ENCODE results near the gene FBXL7. TPM values are rescaled to one million over a fixed set of nuclear protein-coding genes. Genes with fewer than 3 reads are reported as not detected.

Gene FBXL7
- total RNA-seq, 8 experiments from 2014 or later, result 2.9 to 12.8 (median 5.8) TPM

- 71 to 100% (median 90%) methylated on average over 1 to 4 of the region's 4 CpGs; no CpG with 5 or more reads in 3 of the 10 experiments for WGBS, 10 experiments
These were observed 114.7 kb downstream of the FBXL7 start for GRCh38 chr5:15614679-15615078.

DNA sequence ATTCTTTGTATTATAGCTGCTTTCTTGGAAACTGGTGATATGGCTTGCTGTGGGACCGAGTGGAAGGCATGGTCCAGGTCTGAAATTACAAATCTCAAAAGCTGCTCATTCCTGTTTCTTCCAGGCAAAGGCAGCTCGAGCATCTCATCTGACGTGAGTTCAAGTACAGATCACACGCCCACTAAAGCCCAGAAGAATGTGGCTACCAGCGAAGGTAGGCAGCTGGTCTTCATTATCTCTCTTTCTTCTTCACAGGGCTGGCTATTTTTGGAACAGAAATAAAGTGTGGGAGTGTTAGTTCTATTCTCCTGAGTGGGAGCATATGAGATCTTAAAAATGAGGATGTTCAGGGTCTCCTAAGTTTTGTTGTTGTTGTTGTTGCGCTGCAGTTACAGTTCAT, 115.9 kb downstream of the FBXL7 start:
- 45 to 100% (median 82%) methylated on average over 1 to 5 of the region's 6 CpGs; no CpG with 5 or more reads in 1 of the 10 experiments for WGBS, 10 experiments
- no peak for ATAC-seq (replicated peaks in 6 of 8)
- H3K4me3 ChIP-seq, result no peak overlapping the region
- no peak overlapping the region for H3K27ac ChIP-seq
- peaks cover 0 to 2% of the 10 kb centered on the region in 2 donors for H3K4me1 ChIP-seq (replicated peaks in 1 of 2)
- in situ Hi-C loops (cut with MboI; ENCODE audit: low pct_unique_long_range_greater_than_20kb in 2 of 9, low sequenced_read_pairs in 9 of 9, unreplicated experiment in 9 of 9), result no loop called here

More at GRCh38 chr5:15614679-15615078, 114.7 kb downstream of the FBXL7 start:
- Histone ChIP-seq H3K4me1 (replicated peaks in 1 of 2) (peaks cover 0 to 2% of the 10 kb centered on the region in 2 donors), H3K4me3 (no peak overlapping the region), H3K27ac (no peak overlapping the region)
- in situ Hi-C loops (cut with MboI; ENCODE audit: low pct_unique_long_range_greater_than_20kb in 2 of 9, low sequenced_read_pairs in 9 of 9, unreplicated experiment in 9 of 9), result no loop called here
- ATAC-seq (replicated peaks in 6 of 8), result no peak

GRCh38 chr5:15618938-15619337, 119.0 kb downstream of the FBXL7 start:
- no peak overlapping the region for H3K4me3 ChIP-seq
- in situ Hi-C loops (cut with MboI; ENCODE audit: low pct_unique_long_range_greater_than_20kb in 2 of 9, low sequenced_read_pairs in 9 of 9, unreplicated experiment in 9 of 9), result no loop called here
- WGBS, 10 experiments, result 65 to 100% (median 96%) methylated on average over 5 to 10 of the region's 10 CpGs; no CpG with 5 or more reads in 2 of the 10 experiments
- no peak overlapping the region for H3K27ac ChIP-seq
- H3K4me1 ChIP-seq (replicated peaks in 1 of 2), result peaks cover 0 to 2% of the 10 kb centered on the region in 2 donors
- no peak for ATAC-seq (replicated peaks in 6 of 8)

- Histone ChIP-seq H3K27ac (no peak overlapping the region), H3K4me3 (no peak overlapping the region), H3K4me1 (replicated peaks in 1 of 2) (peaks cover 0 to 2% of the 10 kb centered on the region in 2 donors)
- in situ Hi-C loops (cut with MboI; ENCODE audit: low pct_unique_long_range_greater_than_20kb in 2 of 9, low sequenced_read_pairs in 9 of 9, unreplicated experiment in 9 of 9), result no loop called here
- 12 to 100% (median 86%) methylated on average over 2 to 11 of the region's 11 CpGs; no CpG with 5 or more reads in 2 of the 10 experiments for WGBS, 10 experiments
- ATAC-seq (replicated peaks in 6 of 8), result peak in 2 of 8 experiments; percentile 74 to 93
These were observed 120.5 kb downstream of the FBXL7 start for GRCh38 chr5:15620501-15620900.

GRCh38 chr5:15621094-15621493, 121.1 kb downstream of the FBXL7 start:
- Histone ChIP-seq H3K4me1 (replicated peaks in 1 of 2) (peaks cover 0 to 2% of the 10 kb centered on the region in 2 donors), H3K4me3 (no peak overlapping the region), H3K27ac (no peak overlapping the region)
- in situ Hi-C loops (cut with MboI; ENCODE audit: low pct_unique_long_range_greater_than_20kb in 2 of 9, low sequenced_read_pairs in 9 of 9, unreplicated experiment in 9 of 9), result no loop called here
- ATAC-seq (replicated peaks in 6 of 8), result peak in 1 of 8 experiments; percentile 6
- WGBS, 10 experiments, result 0 to 100% (median 69%) methylated on average over 1 of the region's 1 CpG; no CpG with 5 or more reads in 2 of the 10 experiments

DNA sequence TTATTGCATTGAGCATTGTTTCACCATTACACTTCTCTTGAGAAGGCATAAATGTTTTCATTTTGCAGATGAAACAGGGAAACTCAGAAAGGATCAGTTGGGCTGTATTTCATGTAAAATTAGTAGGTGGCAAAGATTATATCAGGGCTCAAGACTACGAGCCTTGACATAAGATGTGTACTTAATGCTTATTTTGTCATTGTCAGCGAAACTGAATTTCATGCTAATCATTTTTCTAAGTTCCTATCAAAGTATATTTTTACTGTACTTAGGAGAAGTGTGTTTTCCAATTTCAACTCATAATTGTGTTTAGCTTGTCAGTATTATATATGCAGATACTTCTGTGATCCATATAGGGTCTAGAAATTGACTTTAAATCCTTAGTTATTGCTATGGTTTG, 123.8 kb downstream of the FBXL7 start:
- ATAC-seq (replicated peaks in 6 of 8), result no peak
- in situ Hi-C loops (cut with MboI; ENCODE audit: low pct_unique_long_range_greater_than_20kb in 2 of 9, low sequenced_read_pairs in 9 of 9, unreplicated experiment in 9 of 9), result no loop called here
- 92 to 100% (median 100%) methylated on average over 1 to 2 of the region's 2 CpGs; no CpG with 5 or more reads in 2 of the 10 experiments for WGBS, 10 experiments

GRCh38 chr5:15627109-15627508, 127.1 kb downstream of the FBXL7 start:
- Histone ChIP-seq H3K4me3 (no peak overlapping the region), H3K27ac (no peak overlapping the region), H3K4me1 (replicated peaks in 1 of 2) (no peaks in the 10 kb centered on the region)
- in situ Hi-C loops (cut with MboI; ENCODE audit: low pct_unique_long_range_greater_than_20kb in 2 of 9, low sequenced_read_pairs in 9 of 9, unreplicated experiment in 9 of 9), result no loop called here
- whole genome bisulfite sequencing, 10 experiments, result 84 to 100% (median 89%) methylated on average over 1 to 2 of the region's 2 CpGs; no CpG with 5 or more reads in 3 of the 10 experiments
- ATAC-seq (replicated peaks in 6 of 8), result no peak

More for the DNA sequence above, 123.8 kb downstream of the FBXL7 start:
- Histone ChIP-seq H3K4me1 (replicated peaks in 1 of 2) (no peaks in the 10 kb centered on the region), H3K4me3 (no peak overlapping the region), H3K27ac (no peak overlapping the region)

GRCh38 chr5:15627647-15628046, 127.7 kb downstream of the FBXL7 start:
- no peaks in the 10 kb centered on the region for H3K4me1 ChIP-seq (replicated peaks in 1 of 2)
- 57 to 100% (median 93%) methylated on average over 1 to 2 of the region's 2 CpGs; no CpG with 5 or more reads in 1 of the 10 experiments for WGBS, 10 experiments
- H3K27ac ChIP-seq, result no peak overlapping the region
- no peak for ATAC-seq (replicated peaks in 6 of 8)
- no peak overlapping the region for H3K4me3 ChIP-seq
- in situ Hi-C loops (cut with MboI; ENCODE audit: low pct_unique_long_range_greater_than_20kb in 2 of 9, low sequenced_read_pairs in 9 of 9, unreplicated experiment in 9 of 9), result no loop called here

DNA sequence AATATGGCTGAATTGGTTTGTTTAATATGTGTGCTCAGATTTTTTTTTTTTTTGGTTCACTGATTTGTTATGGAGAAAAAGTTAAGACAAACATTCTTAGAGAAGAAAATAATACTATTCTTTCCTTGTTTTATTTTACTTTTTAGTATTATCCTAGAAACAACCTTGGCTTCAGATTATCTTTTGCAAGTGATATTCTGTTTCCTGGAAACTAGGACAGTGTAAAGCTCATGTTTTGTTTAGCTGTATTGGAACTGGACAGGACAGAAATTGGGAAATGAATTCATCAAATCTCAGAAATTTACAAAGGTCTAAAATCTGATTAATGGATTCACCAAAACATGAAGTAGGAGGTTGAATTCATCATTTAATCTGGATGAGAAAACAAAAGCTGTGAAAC, 130.5 kb downstream of the FBXL7 start:
- ATAC-seq (replicated peaks in 6 of 8), result no peak
- in situ Hi-C loops (cut with MboI; ENCODE audit: low pct_unique_long_range_greater_than_20kb in 2 of 9, low sequenced_read_pairs in 9 of 9, unreplicated experiment in 9 of 9), result no loop called here
- Histone ChIP-seq H3K4me3 (no peak overlapping the region), H3K27ac (no peak overlapping the region), H3K4me1 (replicated peaks in 1 of 2) (no peaks in the 10 kb centered on the region)

DNA sequence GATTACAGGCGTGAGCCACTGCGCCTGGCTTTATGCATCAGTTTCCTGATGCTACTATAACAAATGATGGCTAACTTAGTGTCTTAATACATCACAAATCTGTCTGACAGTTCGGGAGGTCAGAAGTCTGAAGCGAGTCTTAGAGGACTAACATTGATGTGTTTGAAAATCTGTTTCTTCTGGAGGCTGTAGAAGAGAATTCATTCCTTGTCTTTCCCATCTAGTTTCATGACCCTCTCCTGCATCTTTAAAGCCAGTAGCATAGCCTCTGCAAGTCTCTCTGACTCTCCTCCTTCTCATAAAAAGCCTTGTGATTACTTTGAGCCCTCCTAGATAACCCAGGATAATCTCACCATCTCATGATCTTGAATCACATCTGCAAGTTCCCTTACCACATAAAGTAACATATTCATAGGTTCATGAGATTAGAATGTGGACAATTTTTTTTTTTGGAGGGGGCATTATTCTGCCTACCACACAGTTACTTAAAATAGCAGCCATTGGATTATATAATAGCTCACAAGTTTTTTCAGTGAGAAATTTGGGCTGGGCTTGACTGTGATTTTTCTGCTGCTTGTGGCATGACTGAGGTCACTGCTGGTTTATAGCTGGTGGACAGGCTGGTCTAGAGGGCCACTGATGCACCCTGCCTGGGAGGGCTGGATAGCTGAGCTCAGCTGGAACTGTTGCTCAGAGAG, 134.8 kb downstream of the FBXL7 start:
- Histone ChIP-seq H3K4me3 (no peak overlapping the region), H3K4me1 (replicated peaks in 1 of 2) (no peaks in the 10 kb centered on the region), H3K27ac (no peak overlapping the region)
- in situ Hi-C loops (cut with MboI; ENCODE audit: low pct_unique_long_range_greater_than_20kb in 2 of 9, low sequenced_read_pairs in 9 of 9, unreplicated experiment in 9 of 9), result no loop called here
- ATAC-seq (replicated peaks in 6 of 8), result peak in 5 of 8 experiments; percentile 59 to 83 (median 70)
- 71 to 100% (median 90%) methylated on average over 1 to 4 of the region's 4 CpGs; no CpG with 5 or more reads in 6 of the 10 experiments for WGBS, 10 experiments

- in situ Hi-C loops (cut with MboI; ENCODE audit: low pct_unique_long_range_greater_than_20kb in 2 of 9, low sequenced_read_pairs in 9 of 9, unreplicated experiment in 9 of 9), result no loop called here
- WGBS, 10 experiments, result 100% methylated on average over 1 of the region's 1 CpG; no CpG with 5 or more reads in 7 of the 10 experiments
- H3K4me3 ChIP-seq, result no peak overlapping the region
- no peak overlapping the region for H3K27ac ChIP-seq
- no peaks in the 10 kb centered on the region for H3K4me1 ChIP-seq (replicated peaks in 1 of 2)
- peak in 5 of 8 experiments; percentile 35 to 63 (median 43) for ATAC-seq (replicated peaks in 6 of 8)
These were observed 135.3 kb downstream of the FBXL7 start for GRCh38 chr5:15635289-15635616.

GRCh38 chr5:15637345-15637744, 137.4 kb downstream of the FBXL7 start:
- Histone ChIP-seq H3K4me3 (no peak overlapping the region), H3K4me1 (replicated peaks in 1 of 2) (no peaks in the 10 kb centered on the region), H3K27ac (no peak overlapping the region)
- ATAC-seq (replicated peaks in 6 of 8), result no peak
- WGBS, 10 experiments, result 83 to 100% (median 100%) methylated on average over 1 of the region's 1 CpG; no CpG with 5 or more reads in 1 of the 10 experiments
- in situ Hi-C loops (cut with MboI; ENCODE audit: low pct_unique_long_range_greater_than_20kb in 2 of 9, low sequenced_read_pairs in 9 of 9, unreplicated experiment in 9 of 9), result no loop called here

- no peaks in the 10 kb centered on the region for H3K4me1 ChIP-seq (replicated peaks in 1 of 2)
- WGBS, 10 experiments, result 76 to 100% (median 85%) methylated on average over 1 to 2 of the region's 2 CpGs; no CpG with 5 or more reads in 6 of the 10 experiments
- in situ Hi-C loops (cut with MboI; ENCODE audit: low pct_unique_long_range_greater_than_20kb in 2 of 9, low sequenced_read_pairs in 9 of 9, unreplicated experiment in 9 of 9), result no loop called here
- ATAC-seq (replicated peaks in 6 of 8), result no peak
- H3K27ac ChIP-seq, result no peak overlapping the region
- no peak overlapping the region for H3K4me3 ChIP-seq
These were observed 137.9 kb downstream of the FBXL7 start for GRCh38 chr5:15637886-15638285.

- 40 to 100% (median 80%) methylated on average over 1 to 2 of the region's 6 CpGs; no CpG with 5 or more reads in 6 of the 10 experiments for WGBS, 10 experiments
- in situ Hi-C loops (cut with MboI; ENCODE audit: low pct_unique_long_range_greater_than_20kb in 2 of 9, low sequenced_read_pairs in 9 of 9, unreplicated experiment in 9 of 9), result no loop called here
- Histone ChIP-seq H3K27ac (no peak overlapping the region), H3K4me3 (no peak overlapping the region), H3K4me1 (replicated peaks in 1 of 2) (no peaks in the 10 kb centered on the region)
- peak in 2 of 8 experiments; percentile 57 to 91 for ATAC-seq (replicated peaks in 6 of 8)
These were observed 138.3 kb downstream of the FBXL7 start for GRCh38 chr5:15638296-15638695.

Data from motor neuron (in vitro differentiated cells).